Ovary (tissue), 3 donors: ENCODE data around the gene LRCH4.

ENCODE experiments used
- POLR2A ChIP-seq: fragments of 450-650 bp; IDR thresholded peaks from one replicate; pipeline ENCODE4 v1.6.1; 2017; ENCODE audit warnings: antibody characterized with exemption, mild to moderate bottlenecking, moderate library complexity
- TF ChIP-seq, protein P1 (sequence below), 3 donors: fragments of 450-650 bp in 2 of 3; fragments of 200-600 bp in 1 of 3; IDR thresholded peaks; one replicate each; pipeline versions ENCODE4 v1.5.1 to v1.8.0; 2016 to 2022; ENCODE audit warnings: antibody characterized with exemption in 3 of 3, mild to moderate bottlenecking in 1 of 3
- donor health status: DM: no; HTN: no; CAD: no.

DNA sequence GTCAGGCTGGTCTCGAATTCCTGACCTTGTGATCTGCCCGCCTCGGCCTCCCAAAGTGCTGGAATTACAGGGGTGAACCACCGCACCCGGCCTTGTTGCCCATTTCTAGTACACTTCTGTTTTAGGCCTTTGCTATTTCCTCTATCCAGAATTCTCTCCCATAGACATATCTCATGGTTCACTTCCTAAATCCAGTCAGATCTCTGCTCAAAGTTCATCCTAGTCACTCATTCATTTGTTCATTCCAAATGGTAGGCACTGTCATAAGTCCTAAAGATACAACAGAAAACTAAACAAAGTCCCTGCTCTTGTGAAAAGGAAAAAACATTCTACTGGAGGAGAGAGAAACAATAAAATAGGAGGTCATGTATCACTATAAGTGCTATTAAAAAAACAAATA is 24.0 kb upstream of the LRCH4 start:
- TF ChIP-seq, protein P1, sequence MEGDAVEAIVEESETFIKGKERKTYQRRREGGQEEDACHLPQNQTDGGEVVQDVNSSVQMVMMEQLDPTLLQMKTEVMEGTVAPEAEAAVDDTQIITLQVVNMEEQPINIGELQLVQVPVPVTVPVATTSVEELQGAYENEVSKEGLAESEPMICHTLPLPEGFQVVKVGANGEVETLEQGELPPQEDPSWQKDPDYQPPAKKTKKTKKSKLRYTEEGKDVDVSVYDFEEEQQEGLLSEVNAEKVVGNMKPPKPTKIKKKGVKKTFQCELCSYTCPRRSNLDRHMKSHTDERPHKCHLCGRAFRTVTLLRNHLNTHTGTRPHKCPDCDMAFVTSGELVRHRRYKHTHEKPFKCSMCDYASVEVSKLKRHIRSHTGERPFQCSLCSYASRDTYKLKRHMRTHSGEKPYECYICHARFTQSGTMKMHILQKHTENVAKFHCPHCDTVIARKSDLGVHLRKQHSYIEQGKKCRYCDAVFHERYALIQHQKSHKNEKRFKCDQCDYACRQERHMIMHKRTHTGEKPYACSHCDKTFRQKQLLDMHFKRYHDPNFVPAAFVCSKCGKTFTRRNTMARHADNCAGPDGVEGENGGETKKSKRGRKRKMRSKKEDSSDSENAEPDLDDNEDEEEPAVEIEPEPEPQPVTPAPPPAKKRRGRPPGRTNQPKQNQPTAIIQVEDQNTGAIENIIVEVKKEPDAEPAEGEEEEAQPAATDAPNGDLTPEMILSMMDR (IDR thresholded peaks at IDR 0.05): no peak
- no peak for TF ChIP-seq POLR2A
